ENCODE measurements around the gene LURAP1L.

DNA sequence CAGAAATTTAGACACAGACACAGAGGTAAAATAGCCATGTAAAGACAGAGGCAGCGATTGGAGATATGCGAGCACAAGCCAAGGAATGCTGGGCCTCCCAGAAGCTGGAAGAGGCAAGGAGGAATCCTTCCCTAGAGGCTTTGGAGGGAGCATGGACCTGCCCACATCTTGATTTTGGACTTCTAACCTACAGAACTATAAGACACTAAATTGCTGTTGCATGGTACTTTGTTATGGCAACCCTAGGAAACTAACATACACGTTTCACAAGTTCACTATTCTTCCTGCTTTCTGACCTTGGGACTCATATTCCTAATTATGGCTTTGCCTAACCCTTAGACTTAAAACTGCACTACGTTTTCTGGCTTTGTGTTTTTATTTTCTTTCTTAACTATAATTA is 4.6 kb upstream of the LURAP1L start:
- TF ChIP-seq, protein P1, sequence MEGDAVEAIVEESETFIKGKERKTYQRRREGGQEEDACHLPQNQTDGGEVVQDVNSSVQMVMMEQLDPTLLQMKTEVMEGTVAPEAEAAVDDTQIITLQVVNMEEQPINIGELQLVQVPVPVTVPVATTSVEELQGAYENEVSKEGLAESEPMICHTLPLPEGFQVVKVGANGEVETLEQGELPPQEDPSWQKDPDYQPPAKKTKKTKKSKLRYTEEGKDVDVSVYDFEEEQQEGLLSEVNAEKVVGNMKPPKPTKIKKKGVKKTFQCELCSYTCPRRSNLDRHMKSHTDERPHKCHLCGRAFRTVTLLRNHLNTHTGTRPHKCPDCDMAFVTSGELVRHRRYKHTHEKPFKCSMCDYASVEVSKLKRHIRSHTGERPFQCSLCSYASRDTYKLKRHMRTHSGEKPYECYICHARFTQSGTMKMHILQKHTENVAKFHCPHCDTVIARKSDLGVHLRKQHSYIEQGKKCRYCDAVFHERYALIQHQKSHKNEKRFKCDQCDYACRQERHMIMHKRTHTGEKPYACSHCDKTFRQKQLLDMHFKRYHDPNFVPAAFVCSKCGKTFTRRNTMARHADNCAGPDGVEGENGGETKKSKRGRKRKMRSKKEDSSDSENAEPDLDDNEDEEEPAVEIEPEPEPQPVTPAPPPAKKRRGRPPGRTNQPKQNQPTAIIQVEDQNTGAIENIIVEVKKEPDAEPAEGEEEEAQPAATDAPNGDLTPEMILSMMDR (IDR thresholded peaks at IDR 0.05), result no peak
- TF ChIP-seq POLR2A (IDR thresholded peaks at IDR 0.05) (no peak), POLR2AphosphoS5 (IDR thresholded peaks at IDR 0.05) (no peak), EP300 (IDR thresholded peaks at IDR 0.05) (no peak)

All from suprapubic skin (tissue), 4 donors.